Neuronal stem cell (in vitro differentiated cells): ENCODE results near the gene NUDT22.

Experiments
- DNase-seq: peaks from one replicate; pipeline ENCODE4 v3.0.0-alpha.2; 2013; ENCODE audit warnings: low spot score
- H2AFZ ChIP-seq: one replicate; pipeline ENCODE4 v1.6.1; 2013; ENCODE audit warnings: mild to moderate bottlenecking, low read length, inconsistent platforms
- H2AK5ac ChIP-seq: 2 replicates; pipeline ENCODE4 v1.6.1; 2013; ENCODE audit warnings: low read depth, mild to moderate bottlenecking, inconsistent platforms, low read length, moderate library complexity, mixed read lengths
- H2BK120ac ChIP-seq: 2 replicates; pipeline ENCODE4 v1.6.1; 2013; ENCODE audit warnings: low read depth, mild to moderate bottlenecking, inconsistent platforms, low read length, moderate library complexity, mixed read lengths
- H2BK12ac ChIP-seq: one replicate; pipeline ENCODE4 v1.6.1; 2013; ENCODE audit warnings: low read length, inconsistent platforms
- H2BK15ac ChIP-seq: 2 replicates; pipeline ENCODE4 v1.6.1; 2013; ENCODE audit warnings: mild to moderate bottlenecking, low read length, inconsistent platforms, mixed read lengths
- H2BK5ac ChIP-seq: one replicate; pipeline ENCODE4 v1.6.1; 2013; ENCODE audit warnings: inconsistent platforms, mild to moderate bottlenecking, low read length, moderate library complexity
- H3K14ac ChIP-seq: one replicate; pipeline ENCODE4 v1.6.1; 2013; ENCODE audit warnings: low read length, inconsistent platforms
- H3K18ac ChIP-seq: 2 replicates; pipeline ENCODE4 v1.6.1; 2013; ENCODE audit warnings: low read length, inconsistent platforms
- H3K23ac ChIP-seq: 2 replicates; pipeline ENCODE4 v1.6.1; 2013; ENCODE audit warnings: low read depth, mild to moderate bottlenecking, mixed read lengths, low read length, inconsistent platforms; ENCODE audit not compliant: poor library complexity
- H3K27ac ChIP-seq: replicated peaks from 3 replicates; pipeline ENCODE4 v1.5.1; 2013; ENCODE audit warnings: low read length, inconsistent platforms
- H3K27me3 ChIP-seq, 3 experiments: 2 replicates each; pipeline ENCODE4 v1.6.1; 2013; ENCODE audit warnings: low read length in 3 of 3, mild to moderate bottlenecking in 2 of 3, inconsistent platforms in 1 of 3, low read depth in 1 of 3, mixed read lengths in 1 of 3, moderate library complexity in 1 of 3; ENCODE audit not compliant: control insufficient read depth in 3 of 3, insufficient read depth in 3 of 3
- H3K36me3 ChIP-seq, 2 donors: replicated peaks in 1 of 2; 2 replicates each; pipeline ENCODE4 v1.6.1; 2013; ENCODE audit warnings: low read length in 2 of 2; ENCODE audit not compliant: control insufficient read depth in 2 of 2, insufficient read depth in 2 of 2
- H3K4ac ChIP-seq: 2 replicates; pipeline ENCODE4 v1.6.1; 2013; ENCODE audit warnings: inconsistent platforms, mild to moderate bottlenecking, low read length, moderate library complexity
- H3K4me1 ChIP-seq, 2 donors: 1 replicate in 1 of 2; 2 replicates in 1 of 2; pipeline ENCODE4 v1.6.1; 2013; ENCODE audit warnings: low read length in 2 of 2, low read depth in 1 of 2; ENCODE audit not compliant: control insufficient read depth in 2 of 2, insufficient read depth in 1 of 2
- H3K4me2 ChIP-seq: one replicate; pipeline ENCODE4 v1.6.1; 2013; ENCODE audit warnings: mild to moderate bottlenecking, low read length, inconsistent platforms; ENCODE audit not compliant: insufficient read depth, poor library complexity, severe bottlenecking
- H3K4me3 ChIP-seq, 2 donors: 2 replicates each; pipeline ENCODE4 v1.5.1; 2013; ENCODE audit warnings: low read length in 2 of 2, mild to moderate bottlenecking in 2 of 2, inconsistent platforms in 1 of 2, moderate library complexity in 1 of 2
- H3K79me1 ChIP-seq: one replicate; pipeline ENCODE4 v1.6.1; 2013; ENCODE audit warnings: low read depth, mild to moderate bottlenecking, inconsistent platforms, low read length, moderate library complexity
- H3K9ac ChIP-seq: one replicate; pipeline ENCODE4 v1.6.1; 2013; ENCODE audit warnings: mild to moderate bottlenecking, low read depth, low read length, inconsistent platforms; ENCODE audit not compliant: poor library complexity
- H3K9me3 ChIP-seq, 2 donors: replicated peaks in 1 of 2; 2 replicates each; pipeline versions ENCODE3 to v1.6.1; 2013; ENCODE audit warnings: low read length in 2 of 2, mild to moderate bottlenecking in 2 of 2, inconsistent platforms in 1 of 2, low read depth in 1 of 2, mixed read lengths in 1 of 2, moderate library complexity in 1 of 2; ENCODE audit not compliant: control insufficient read depth in 2 of 2, insufficient read depth in 1 of 2
- H4K8ac ChIP-seq: one replicate; pipeline ENCODE4 v1.6.1; 2013; ENCODE audit warnings: low read depth, mild to moderate bottlenecking, inconsistent platforms, low read length, moderate library complexity
- H4K91ac ChIP-seq: one replicate; pipeline ENCODE4 v1.6.1; 2013; ENCODE audit warnings: low read length, low read depth, mild to moderate bottlenecking, inconsistent platforms; ENCODE audit not compliant: poor library complexity
- WGBS, 2 donors: extraction: QIAGEN DNeasy Blood & Tissue Kit; methylation state at CpG; one replicate each; pipeline ENCODE4 v1.1.7; 2013; ENCODE audit warnings: missing lambda C conversion rate in 2 of 2, mixed read lengths in 1 of 2; ENCODE audit not compliant: insufficient read length in 2 of 2, insufficient replicate concordance in 1 of 2; ENCODE audit errors: extremely low coverage in 2 of 2; 5-methylcytosine and 5-hydroxymethylcytosine counted together

Gene NUDT22

GRCh38 chr11:64220798-64221197, 5.3 kb upstream of the NUDT22 start:
- H3K18ac ChIP-seq = no peak overlapping the region
- no peak overlapping the region for H2AK5ac ChIP-seq
- no peaks in the 10 kb centered on the region for H3K9me3 ChIP-seq
- peaks cover 10 to 27% of the 10 kb centered on the region in 2 donors for H3K36me3 ChIP-seq
- no peak overlapping the region for H4K91ac ChIP-seq
- H3K4me3 ChIP-seq = no peak overlapping the region
- H2BK120ac ChIP-seq = no peak overlapping the region
- H3K14ac ChIP-seq = no peak overlapping the region
- no CpG with 5 or more reads among the region's 14 CpGs for WGBS, 2 donors
- DNase-seq = no peak
- no peak overlapping the region for H4K8ac ChIP-seq
- no peak overlapping the region for H2AFZ ChIP-seq
- no peak overlapping the region for H2BK5ac ChIP-seq
- peaks cover 4% of the 10 kb centered on the region for H3K79me1 ChIP-seq
- no peak overlapping the region for H3K4ac ChIP-seq
- H3K4me2 ChIP-seq = no peak overlapping the region
- peak overlapping the region; percentile 33 for H2BK12ac ChIP-seq
- no peak overlapping the region for H2BK15ac ChIP-seq
- H3K23ac ChIP-seq = no peak overlapping the region
- H3K4me1 ChIP-seq = peaks cover 5 to 7% of the 10 kb centered on the region in 2 donors
- H3K27me3 ChIP-seq = no peaks in the 10 kb centered on the region
- no peak overlapping the region for H3K9ac ChIP-seq
- no peak overlapping the region for H3K27ac ChIP-seq

- no peak overlapping the region for H3K4me3 ChIP-seq
- no peak overlapping the region for H4K91ac ChIP-seq
- H2AK5ac ChIP-seq = no peak overlapping the region
- H3K4me1 ChIP-seq = peaks cover 11 to 17% of the 10 kb centered on the region in 2 donors
- no peak overlapping the region for H4K8ac ChIP-seq
- no CpG with 5 or more reads among the region's 9 CpGs for WGBS, 2 donors
- H3K4me2 ChIP-seq = no peak overlapping the region
- H2AFZ ChIP-seq = no peak overlapping the region
- H3K9me3 ChIP-seq = no peaks in the 10 kb centered on the region
- no peak overlapping the region for H3K27ac ChIP-seq
- H3K79me1 ChIP-seq = peaks cover 7% of the 10 kb centered on the region
- DNase-seq = no peak
- no peak overlapping the region for H2BK12ac ChIP-seq
- H2BK15ac ChIP-seq = no peak overlapping the region
- peaks cover 10 to 27% of the 10 kb centered on the region in 2 donors for H3K36me3 ChIP-seq
- H3K4ac ChIP-seq = no peak overlapping the region
- no peak overlapping the region for H2BK120ac ChIP-seq
- no peaks in the 10 kb centered on the region for H3K27me3 ChIP-seq
- H3K23ac ChIP-seq = no peak overlapping the region
- no peak overlapping the region for H3K9ac ChIP-seq
- no peak overlapping the region for H3K18ac ChIP-seq
- no peak overlapping the region for H3K14ac ChIP-seq
- no peak overlapping the region for H2BK5ac ChIP-seq
Observed at GRCh38 chr11:64222651-64223000, 3.4 kb upstream of the NUDT22 start.

GRCh38 chr11:64223001-64223651, 2.9 kb upstream of the NUDT22 start:
- no peak overlapping the region for H3K4me3 ChIP-seq
- H3K36me3 ChIP-seq = peaks cover 10 to 27% of the 10 kb centered on the region in 2 donors
- no peak overlapping the region for H2BK120ac ChIP-seq
- H3K9ac ChIP-seq = peak overlapping the region; percentile 15
- no peaks in the 10 kb centered on the region for H3K27me3 ChIP-seq
- H3K27ac ChIP-seq = no peak overlapping the region
- peaks cover 11 to 17% of the 10 kb centered on the region in 2 donors for H3K4me1 ChIP-seq
- no peak for DNase-seq
- no peak overlapping the region for H3K4me2 ChIP-seq
- H3K4ac ChIP-seq = no peak overlapping the region
- H2BK12ac ChIP-seq = no peak overlapping the region
- H3K9me3 ChIP-seq = no peaks in the 10 kb centered on the region
- H3K14ac ChIP-seq = no peak overlapping the region
- no peak overlapping the region for H3K18ac ChIP-seq
- no peak overlapping the region for H3K23ac ChIP-seq
- WGBS, 2 donors = no CpG with 5 or more reads among the region's 24 CpGs
- H4K91ac ChIP-seq = no peak overlapping the region
- H2AFZ ChIP-seq = no peak overlapping the region
- no peak overlapping the region for H2BK15ac ChIP-seq
- peaks cover 7% of the 10 kb centered on the region for H3K79me1 ChIP-seq
- H2AK5ac ChIP-seq = no peak overlapping the region
- no peak overlapping the region for H2BK5ac ChIP-seq
- no peak overlapping the region for H4K8ac ChIP-seq

- no peak overlapping the region for H2BK5ac ChIP-seq
- peaks cover 10 to 27% of the 10 kb centered on the region in 2 donors for H3K36me3 ChIP-seq
- H3K79me1 ChIP-seq = peaks cover 7% of the 10 kb centered on the region
- peaks cover 11 to 17% of the 10 kb centered on the region in 2 donors for H3K4me1 ChIP-seq
- H3K4me2 ChIP-seq = no peak overlapping the region
- H3K4me3 ChIP-seq = peak overlapping the region in 1 of 2 donors; percentile 3
- H3K27ac ChIP-seq = no peak overlapping the region
- H3K9ac ChIP-seq = no peak overlapping the region
- H3K4ac ChIP-seq = no peak overlapping the region
- no peak overlapping the region for H2AK5ac ChIP-seq
- H3K23ac ChIP-seq = peak overlapping the region; percentile 29
- H3K27me3 ChIP-seq = no peaks in the 10 kb centered on the region
- H2BK120ac ChIP-seq = no peak overlapping the region
- H2AFZ ChIP-seq = no peak overlapping the region
- no peak overlapping the region for H3K18ac ChIP-seq
- no peak overlapping the region for H4K8ac ChIP-seq
- H3K9me3 ChIP-seq = no peaks in the 10 kb centered on the region
- no peak overlapping the region for H2BK12ac ChIP-seq
- H4K91ac ChIP-seq = no peak overlapping the region
- DNase-seq = no peak
- H3K14ac ChIP-seq = no peak overlapping the region
- no peak overlapping the region for H2BK15ac ChIP-seq
- WGBS, 2 donors = no CpG with 5 or more reads among the region's 17 CpGs
Observed at GRCh38 chr11:64224151-64224890, 1.8 kb upstream of the NUDT22 start.
